GM06990 (cell line): ENCODE results near the gene SPAG9.
A peak's percentile ranks its signal among the peaks of the same experiment; 100 is the strongest.
"Not testable (repeated sequence)": the region's sequence is repeated elsewhere in the genome, so short reads cannot be mapped to it uniquely, and the experiment has no call there.

Experiments used
- DNase-seq: peaks from one replicate; pipeline ENCODE4 v3.0.0-alpha.2; 2011; ENCODE audit not compliant: insufficient read length; ENCODE audit errors: extremely low read depth
- H3K27me3 ChIP-seq: replicated peaks from 2 replicates; pipeline ENCODE4 v1.6.0; 2011; ENCODE audit warnings: low read length; ENCODE audit not compliant: control insufficient read depth, insufficient read depth
- H3K36me3 ChIP-seq: 2 replicates; pipeline ENCODE4 v1.5.1; 2011; ENCODE audit warnings: low read length; ENCODE audit not compliant: control insufficient read depth, insufficient read depth
- H3K4me3 ChIP-seq: replicated peaks from 2 replicates; pipeline ENCODE4 v1.5.1; 2011; ENCODE audit warnings: low read depth, mild to moderate bottlenecking, control low read depth, low read length
- CTCF ChIP-seq: IDR thresholded peaks from 2 replicates; pipeline ENCODE4 v1.5.1; 2011; ENCODE audit warnings: low read length, control low read depth, mild to moderate bottlenecking, inconsistent platforms; ENCODE audit not compliant: insufficient read depth, poor library complexity, severe bottlenecking

Gene SPAG9

GRCh38 chr17:51118330-51119195, 2.1 kb downstream of the SPAG9 start:
- Histone ChIP-seq H3K4me3 (peak overlapping the region; percentile 94), H3K27me3 (no peaks in the 10 kb centered on the region), H3K36me3 (no peaks in the 10 kb centered on the region)
- DNase-seq = no peak
- no peak for TF ChIP-seq CTCF

- no peak for TF ChIP-seq CTCF
- Histone ChIP-seq H3K27me3 (no peaks in the 10 kb centered on the region), H3K36me3 (no peaks in the 10 kb centered on the region), H3K4me3 (no peak overlapping the region)
- DNase-seq = no peak
These were observed 5.5 kb downstream of the SPAG9 start for GRCh38 chr17:51115179-51115578.

GRCh38 chr17:51112303-51113222, 8.1 kb downstream of the SPAG9 start:
- DNase-seq = not testable (repeated sequence)

GRCh38 chr17:51107778-51108177, 12.9 kb downstream of the SPAG9 start:
- DNase-seq = no peak
- Histone ChIP-seq H3K36me3 (no peaks in the 10 kb centered on the region), H3K27me3 (no peaks in the 10 kb centered on the region), H3K4me3 (no peak overlapping the region)
- no peak for TF ChIP-seq CTCF

More at GRCh38 chr17:51112303-51113222, 8.1 kb downstream of the SPAG9 start:
- H3K4me3 ChIP-seq, H3K36me3 ChIP-seq, H3K27me3 ChIP-seq: not testable (repeated sequence)

- no peak for TF ChIP-seq CTCF
- H3K27me3 ChIP-seq = no peaks in the 10 kb centered on the region
- no peak for DNase-seq
These were observed 17.2 kb downstream of the SPAG9 start for GRCh38 chr17:51103451-51103850.

GRCh38 chr17:51103050-51103449, 17.6 kb downstream of the SPAG9 start:
- Histone ChIP-seq H3K4me3 (no peak overlapping the region), H3K36me3 (no peaks in the 10 kb centered on the region), H3K27me3 (no peaks in the 10 kb centered on the region)
- no peak for DNase-seq
- TF ChIP-seq CTCF = no peak

More at GRCh38 chr17:51103451-51103850, 17.2 kb downstream of the SPAG9 start:
- H3K4me3 ChIP-seq = no peak overlapping the region
- no peaks in the 10 kb centered on the region for H3K36me3 ChIP-seq
